ENCODE results near the gene LRRC8E.

DNA sequence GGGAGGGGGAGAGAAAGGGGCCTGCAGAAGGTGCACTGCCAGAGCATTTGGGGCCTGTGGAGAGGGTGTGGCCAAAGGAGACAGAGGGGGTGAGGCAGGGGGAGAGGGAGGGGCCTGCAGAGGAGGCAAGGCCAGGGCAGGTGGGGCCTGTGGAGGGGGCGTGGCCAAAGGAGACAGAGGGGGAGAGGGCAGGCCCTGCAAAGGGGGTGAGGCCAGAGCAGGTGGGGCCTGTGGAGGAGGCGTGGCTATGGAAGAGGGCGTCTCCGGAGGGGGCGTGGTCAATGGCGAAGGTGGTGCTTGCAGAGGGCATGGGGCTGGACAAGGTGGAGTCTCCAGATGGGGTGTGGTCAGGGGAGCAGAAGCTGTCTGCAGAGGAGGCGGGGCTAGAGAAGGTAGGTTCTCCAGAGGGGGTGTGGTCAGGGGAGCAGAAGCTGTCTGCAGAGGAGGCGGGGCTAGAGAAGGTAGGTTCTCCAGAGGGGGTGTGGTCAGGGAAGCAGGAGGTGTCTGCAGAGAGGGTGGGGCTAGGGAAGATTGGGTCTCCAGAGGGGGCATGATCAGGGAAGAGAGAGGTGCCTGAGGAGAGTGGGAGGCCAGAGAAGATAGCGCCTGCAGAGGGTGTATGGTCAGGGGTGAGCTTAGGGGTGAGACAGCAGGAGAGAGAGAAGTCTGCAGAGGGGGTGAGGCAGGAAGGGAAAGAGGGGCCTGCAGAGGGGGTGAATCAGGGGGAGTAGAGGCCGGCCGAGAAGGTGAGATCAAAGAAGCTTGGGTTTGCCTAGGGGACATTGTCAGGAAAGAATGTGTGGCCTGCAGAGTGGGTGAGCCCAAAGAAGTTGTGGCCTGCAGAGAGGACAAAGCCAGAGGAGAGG is 17.5 kb upstream of the LRRC8E start:
- TF ChIP-seq POLR2AphosphoS5 (IDR thresholded peaks at IDR 0.05) (no peak), CTCF (IDR thresholded peaks at IDR 0.05) (no peak)

All from stomach (tissue), 4 donors.